ENCODE measurements around the gene TBC1D10A. TPM values are rescaled to one million over a fixed set of nuclear protein-coding genes. Genes with fewer than 3 reads are reported as not detected.

TBC1D10A gene
- polyA plus RNA-seq, 3 donors from 2014 or later: 46.2 to 59.9 (median 49.2) TPM

DNA sequence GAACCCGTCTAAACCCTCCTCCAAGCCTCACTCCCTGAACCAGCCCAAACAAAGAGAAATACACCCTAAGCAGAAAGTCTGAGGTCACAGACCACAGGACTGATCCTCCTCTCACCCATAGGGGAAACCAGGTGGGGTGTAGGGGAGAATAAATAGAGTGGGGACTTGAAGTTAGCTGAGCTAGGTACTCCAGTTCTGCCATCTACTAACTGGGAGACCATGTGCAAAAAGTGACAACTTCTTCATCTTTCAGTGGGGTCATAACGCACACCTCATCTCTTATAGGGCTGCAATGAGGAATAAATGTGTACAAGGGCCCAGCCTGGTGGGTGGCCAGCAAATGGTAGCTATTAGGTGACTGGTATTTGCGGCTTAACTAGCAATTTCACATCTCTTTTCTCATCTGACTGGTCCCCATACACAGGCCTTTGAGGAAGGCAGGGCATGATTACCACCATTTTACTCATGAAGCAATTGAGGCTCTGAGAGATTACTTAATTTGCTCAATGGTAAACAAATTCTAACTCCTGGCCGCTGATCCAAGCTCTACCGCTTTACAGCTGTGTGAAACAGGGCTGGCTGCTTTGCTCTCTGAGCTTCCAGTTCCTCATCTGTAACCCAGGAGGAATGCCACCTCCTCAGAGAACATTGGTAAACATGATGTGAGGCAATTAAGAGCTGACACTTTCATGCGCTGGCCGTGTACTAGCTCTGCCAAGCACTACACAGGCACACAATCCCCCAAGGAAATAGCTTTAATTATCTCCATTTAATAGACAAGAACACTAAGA lies 16.6 kb downstream of the TBC1D10A start:
- H3K9me3 Mint-ChIP-seq: no peaks in the 10 kb centered on the region
- peaks cover 96% of the 10 kb centered on the region in 2 donors for H3K4me1 Mint-ChIP-seq
- H3K36me3 Mint-ChIP-seq: peaks cover 0 to 4% (median 0%) of the 10 kb centered on the region in 3 donors
- peaks cover 0 to 2% (median 0%) of the 10 kb centered on the region in 3 donors for H3K27me3 Mint-ChIP-seq (ENCODE audit: low read depth in 3 of 3)
- DNase-seq: no peak
- H3K27ac Mint-ChIP-seq: peak overlapping the region; percentile 27 to 97 (median 86)
- H3K4me3 Mint-ChIP-seq: peak overlapping the region; percentile 18 to 60 (median 53)

DNA sequence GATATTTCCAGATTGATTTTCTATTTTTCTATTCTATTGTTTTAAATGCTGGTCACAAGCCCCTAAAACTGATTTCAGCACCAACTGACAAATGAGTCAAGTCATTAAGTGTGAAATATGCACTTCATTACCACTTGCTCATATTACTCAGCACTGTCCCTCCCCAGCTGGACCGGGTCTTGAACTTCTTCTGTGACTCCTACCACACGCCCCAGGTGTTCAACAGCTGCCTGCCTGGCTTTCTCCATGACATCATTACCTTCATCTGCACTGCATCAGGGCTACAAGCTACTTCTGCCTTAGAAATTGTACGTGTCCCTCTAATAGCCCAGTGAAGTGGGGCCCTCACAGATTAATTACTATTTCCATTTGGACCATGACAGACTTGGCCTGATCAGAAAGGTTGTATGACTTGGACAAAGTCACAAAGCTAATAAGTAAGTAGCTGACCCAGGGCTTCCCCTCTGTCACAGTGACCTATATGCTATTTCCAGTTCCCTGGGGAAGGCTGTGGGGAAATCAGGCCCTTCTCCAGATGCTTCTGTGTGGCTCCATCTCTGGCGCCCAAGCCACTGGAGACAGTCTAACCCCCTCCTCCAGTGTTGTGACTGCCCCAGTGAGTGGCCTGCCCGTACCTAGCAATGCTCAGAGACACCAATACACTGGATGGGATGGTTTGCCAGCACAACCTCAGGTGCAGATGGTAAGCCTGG lies 18.1 kb downstream of the TBC1D10A start:
- no peaks in the 10 kb centered on the region for H3K9me3 Mint-ChIP-seq
- H3K27ac Mint-ChIP-seq: peak overlapping the region; percentile 73 to 97 (median 92)
- peak overlapping the region; percentile 47 to 79 (median 74) for H3K4me3 Mint-ChIP-seq
- H3K36me3 Mint-ChIP-seq: peaks cover 0 to 4% (median 0%) of the 10 kb centered on the region in 3 donors
- DNase-seq: no peak
- H3K4me1 Mint-ChIP-seq: peaks cover 96 to 98% of the 10 kb centered on the region in 2 donors
- H3K27me3 Mint-ChIP-seq (ENCODE audit: low read depth in 3 of 3): no peaks in the 10 kb centered on the region

DNA sequence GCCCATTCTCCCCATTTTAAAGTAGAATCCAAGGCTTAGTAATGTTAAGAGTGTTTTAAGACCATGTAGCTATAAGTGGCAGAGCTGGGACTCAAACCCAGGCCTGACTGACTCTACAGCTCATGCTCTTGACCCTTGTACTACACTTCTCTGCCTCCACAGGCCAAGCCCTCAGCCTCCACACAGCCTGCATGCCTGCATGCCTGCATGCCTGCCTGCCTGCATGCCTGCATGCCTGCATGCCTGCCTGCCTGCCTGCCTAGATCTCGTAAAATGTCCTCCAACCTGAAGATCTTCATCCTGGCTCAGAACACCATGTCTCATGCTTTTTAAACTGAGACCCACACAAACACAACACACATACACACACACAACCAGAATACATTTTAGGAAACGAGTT lies 18.6 kb downstream of the TBC1D10A start:
- DNase-seq: no peak
- Mint-ChIP-seq H3K9me3 (no peaks in the 10 kb centered on the region), H3K27ac (peak overlapping the region; percentile 73 to 97 (median 92)), H3K4me3 (peak overlapping the region; percentile 47 to 79 (median 74)), H3K36me3 (peaks cover 0 to 4% (median 3%) of the 10 kb centered on the region in 3 donors), H3K27me3 (ENCODE audit: low read depth in 3 of 3) (no peaks in the 10 kb centered on the region), H3K4me1 (peaks cover 97 to 100% of the 10 kb centered on the region in 2 donors)

DNA sequence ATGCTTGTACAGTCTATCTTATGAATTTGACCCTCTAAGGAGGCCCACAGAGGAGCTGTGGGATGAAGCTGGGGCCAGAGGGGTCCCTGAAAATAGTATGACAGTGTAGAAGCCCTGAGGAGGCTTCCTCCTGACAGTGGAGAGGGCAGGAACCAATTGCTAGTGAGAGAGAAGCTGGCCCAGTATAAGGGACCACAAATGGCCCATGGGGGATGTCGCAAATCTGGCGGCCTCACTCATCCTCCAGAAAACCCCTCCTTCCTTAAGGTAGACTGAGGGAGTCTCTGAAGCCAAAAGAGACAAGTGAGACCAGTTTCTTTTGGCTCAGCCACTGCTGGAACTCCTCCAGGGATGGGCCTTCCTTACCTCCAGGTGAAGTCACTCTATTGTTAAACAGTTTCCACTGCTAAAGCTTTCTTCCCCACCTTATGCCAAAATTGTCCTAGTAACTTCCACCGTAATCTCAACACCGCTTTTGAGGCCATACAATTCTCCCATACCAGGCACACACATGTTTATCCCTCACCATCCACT lies 19.6 kb downstream of the TBC1D10A start:
- Mint-ChIP-seq H3K4me1 (peaks cover 97 to 100% of the 10 kb centered on the region in 2 donors), H3K4me3 (peak overlapping the region; percentile 68 to 81 (median 79)), H3K9me3 (no peaks in the 10 kb centered on the region), H3K27ac (peak overlapping the region; percentile 78 to 97 (median 88)), H3K36me3 (peaks cover 0 to 3% (median 0%) of the 10 kb centered on the region in 3 donors), H3K27me3 (ENCODE audit: low read depth in 3 of 3) (no peaks in the 10 kb centered on the region)
- DNase-seq: peak in 1 of 3 donors; percentile 40

DNA sequence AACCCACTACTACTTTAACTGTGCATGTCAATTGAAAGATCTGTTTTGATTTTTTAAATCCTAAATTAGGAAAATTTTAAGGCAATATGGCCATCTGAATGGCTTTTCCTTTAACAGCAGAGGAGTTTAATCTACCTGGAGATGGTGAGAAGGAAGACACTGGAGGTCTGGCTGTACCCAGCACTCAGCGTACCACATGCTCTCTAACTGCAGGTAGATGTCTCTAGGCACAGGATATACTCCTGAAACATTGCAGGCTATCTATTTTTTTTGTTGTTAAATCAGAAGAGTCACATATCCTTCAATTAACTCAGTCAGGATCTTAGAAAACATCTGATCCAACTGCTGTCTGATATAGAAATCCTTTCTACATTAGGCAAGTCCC lies 20.1 kb downstream of the TBC1D10A start:
- Mint-ChIP-seq H3K4me3 (peak overlapping the region; percentile 68 to 81 (median 79)), H3K9me3 (no peaks in the 10 kb centered on the region), H3K36me3 (peaks cover 0 to 3% (median 0%) of the 10 kb centered on the region in 3 donors), H3K27me3 (ENCODE audit: low read depth in 3 of 3) (no peaks in the 10 kb centered on the region), H3K27ac (peak overlapping the region; percentile 78 to 97 (median 88)), H3K4me1 (peaks cover 97 to 100% of the 10 kb centered on the region in 2 donors)
- DNase-seq: no peak

DNA sequence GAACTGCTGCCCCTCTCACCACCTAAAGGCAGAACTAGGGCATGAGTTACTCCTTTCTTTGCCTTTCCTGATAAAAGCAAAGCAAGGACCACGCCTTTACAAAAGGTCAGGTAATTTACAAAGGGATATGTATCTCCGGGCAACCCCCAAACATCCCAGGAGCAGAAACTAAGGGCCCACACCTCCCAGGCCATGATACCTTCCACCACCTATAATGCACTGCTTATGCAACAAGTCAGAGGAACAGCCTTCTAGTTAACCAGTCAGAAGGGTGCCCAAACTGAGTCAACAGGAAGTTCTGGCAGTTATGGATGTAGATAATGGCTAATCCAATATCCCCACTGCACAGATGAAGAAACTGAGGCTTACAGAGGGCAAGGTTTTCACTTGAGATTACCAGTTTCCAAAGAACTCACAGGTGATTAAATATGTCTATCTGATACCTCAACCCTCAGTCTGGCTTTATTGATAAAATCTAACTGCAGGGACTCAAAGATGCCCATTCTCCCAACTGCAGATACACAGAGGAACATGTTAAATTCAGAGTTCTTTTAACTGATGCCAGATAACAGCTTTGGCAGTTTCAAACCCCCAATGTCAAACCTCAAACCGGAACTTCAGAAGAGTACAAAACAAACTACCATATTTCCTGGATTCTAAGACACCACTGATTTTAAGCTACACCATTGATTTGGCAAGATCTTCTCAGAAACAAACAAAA lies 20.7 kb downstream of the TBC1D10A start:
- H3K27me3 Mint-ChIP-seq (ENCODE audit: low read depth in 3 of 3): no peaks in the 10 kb centered on the region
- no peaks in the 10 kb centered on the region for H3K9me3 Mint-ChIP-seq
- peaks cover 0 to 7% (median 0%) of the 10 kb centered on the region in 3 donors for H3K36me3 Mint-ChIP-seq
- H3K4me1 Mint-ChIP-seq: peaks cover 97 to 100% of the 10 kb centered on the region in 2 donors
- peak; percentile 49 to 62 (median 54) for DNase-seq
- peak overlapping the region; percentile 78 to 97 (median 88) for H3K27ac Mint-ChIP-seq
- peak overlapping the region; percentile 68 to 81 (median 79) for H3K4me3 Mint-ChIP-seq

DNA sequence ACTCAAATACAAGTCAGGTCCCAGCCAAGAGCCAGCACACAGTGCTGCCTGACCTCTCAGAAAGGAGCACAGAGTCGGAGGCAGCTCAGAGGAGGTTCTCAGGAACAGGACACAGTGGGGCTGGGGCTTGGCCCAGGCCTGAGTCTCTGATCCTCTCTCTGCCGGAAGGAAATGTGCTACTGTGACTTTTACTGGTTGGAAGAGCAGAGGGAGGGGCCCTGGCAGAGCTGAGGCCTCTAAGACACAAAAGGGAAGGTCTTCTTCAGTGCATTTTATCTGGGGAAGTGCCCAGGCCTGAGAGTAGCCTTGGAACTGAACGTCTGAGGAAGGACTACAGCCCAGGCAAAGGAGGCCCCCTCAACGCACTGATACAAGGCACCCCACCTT lies 21.2 kb downstream of the TBC1D10A start:
- Mint-ChIP-seq H3K4me1 (peaks cover 96 to 97% of the 10 kb centered on the region in 2 donors), H3K27ac (peak overlapping the region; percentile 78 to 97 (median 88)), H3K9me3 (no peaks in the 10 kb centered on the region), H3K4me3 (peak overlapping the region; percentile 68 to 81 (median 79)), H3K36me3 (peaks cover 0 to 8% (median 0%) of the 10 kb centered on the region in 3 donors), H3K27me3 (ENCODE audit: low read depth in 3 of 3) (no peaks in the 10 kb centered on the region)
- peak; percentile 44 to 52 (median 50) for DNase-seq

DNA sequence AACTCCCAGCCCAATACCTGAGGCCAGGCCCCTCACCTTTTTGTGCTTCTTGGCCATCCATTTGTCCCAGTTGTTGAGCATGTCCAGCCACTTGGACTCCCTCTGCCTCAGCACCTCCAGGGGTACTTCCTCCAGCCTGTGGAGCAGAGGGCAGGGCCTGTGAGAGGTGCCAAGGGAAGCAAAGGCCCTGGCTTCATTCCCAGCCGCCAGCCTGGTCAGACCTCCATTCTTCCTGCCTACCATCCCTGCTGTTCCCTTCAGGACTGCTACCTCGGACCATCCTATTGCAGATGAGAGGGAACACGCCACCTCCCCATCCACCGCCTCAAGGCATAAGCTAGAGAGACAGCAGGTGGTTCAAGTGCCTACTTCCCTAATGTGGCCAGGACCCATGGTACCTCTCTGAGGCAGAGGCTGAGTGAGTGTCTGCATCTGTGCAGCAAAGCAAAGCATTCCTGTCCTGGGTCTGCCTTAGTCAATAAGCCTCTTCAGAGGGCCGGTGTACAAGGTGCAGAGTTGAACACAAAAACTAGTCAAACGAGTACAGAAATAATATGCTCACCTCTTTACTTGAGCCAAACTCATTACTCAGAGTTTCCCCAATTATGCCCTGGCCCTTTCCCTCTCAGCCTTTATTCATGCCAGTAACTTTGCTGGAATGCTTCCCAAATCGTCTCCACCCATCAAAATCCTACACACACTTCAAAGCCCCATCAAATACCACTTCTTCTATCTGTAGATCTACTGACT lies 22.1 kb downstream of the TBC1D10A start:
- no peak for DNase-seq
- H3K4me3 Mint-ChIP-seq: peak overlapping the region; percentile 45 to 81 (median 79)

DNA sequence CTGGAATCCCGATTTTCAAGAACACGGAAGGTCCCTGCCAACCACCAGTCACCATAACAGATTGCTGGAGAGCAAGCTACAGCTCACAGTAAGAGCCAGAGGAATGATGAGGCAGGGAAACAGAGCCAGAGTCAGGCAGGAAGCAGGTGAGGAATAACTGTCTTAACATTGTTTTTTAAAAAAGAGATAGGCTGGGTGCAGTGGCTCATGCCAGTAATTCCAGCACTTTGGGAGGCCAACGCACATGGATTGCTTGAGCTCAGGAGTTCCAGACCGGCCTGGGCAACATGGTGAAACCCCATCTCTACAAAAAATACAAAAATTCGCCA lies 24.0 kb downstream of the TBC1D10A start:
- DNase-seq: no peak
- Mint-ChIP-seq H3K4me3 (peak overlapping the region; percentile 45 to 57 (median 55)), H3K27ac (peak overlapping the region; percentile 78 to 97 (median 88)), H3K9me3 (no peaks in the 10 kb centered on the region), H3K36me3 (peaks cover 0 to 12% (median 8%) of the 10 kb centered on the region in 3 donors), H3K4me1 (peaks cover 70 to 72% of the 10 kb centered on the region in 2 donors), H3K27me3 (ENCODE audit: low read depth in 3 of 3) (peaks cover 0 to 3% (median 0%) of the 10 kb centered on the region in 3 donors)

More for the DNA sequence above, 22.1 kb downstream of the TBC1D10A start:
- H3K9me3 Mint-ChIP-seq: no peaks in the 10 kb centered on the region
- peak overlapping the region; percentile 78 to 97 (median 88) for H3K27ac Mint-ChIP-seq
- H3K4me1 Mint-ChIP-seq: peaks cover 87 to 89% of the 10 kb centered on the region in 2 donors
- H3K27me3 Mint-ChIP-seq (ENCODE audit: low read depth in 3 of 3): no peaks in the 10 kb centered on the region
- H3K36me3 Mint-ChIP-seq: peaks cover 0 to 8% (median 0%) of the 10 kb centered on the region in 3 donors

DNA sequence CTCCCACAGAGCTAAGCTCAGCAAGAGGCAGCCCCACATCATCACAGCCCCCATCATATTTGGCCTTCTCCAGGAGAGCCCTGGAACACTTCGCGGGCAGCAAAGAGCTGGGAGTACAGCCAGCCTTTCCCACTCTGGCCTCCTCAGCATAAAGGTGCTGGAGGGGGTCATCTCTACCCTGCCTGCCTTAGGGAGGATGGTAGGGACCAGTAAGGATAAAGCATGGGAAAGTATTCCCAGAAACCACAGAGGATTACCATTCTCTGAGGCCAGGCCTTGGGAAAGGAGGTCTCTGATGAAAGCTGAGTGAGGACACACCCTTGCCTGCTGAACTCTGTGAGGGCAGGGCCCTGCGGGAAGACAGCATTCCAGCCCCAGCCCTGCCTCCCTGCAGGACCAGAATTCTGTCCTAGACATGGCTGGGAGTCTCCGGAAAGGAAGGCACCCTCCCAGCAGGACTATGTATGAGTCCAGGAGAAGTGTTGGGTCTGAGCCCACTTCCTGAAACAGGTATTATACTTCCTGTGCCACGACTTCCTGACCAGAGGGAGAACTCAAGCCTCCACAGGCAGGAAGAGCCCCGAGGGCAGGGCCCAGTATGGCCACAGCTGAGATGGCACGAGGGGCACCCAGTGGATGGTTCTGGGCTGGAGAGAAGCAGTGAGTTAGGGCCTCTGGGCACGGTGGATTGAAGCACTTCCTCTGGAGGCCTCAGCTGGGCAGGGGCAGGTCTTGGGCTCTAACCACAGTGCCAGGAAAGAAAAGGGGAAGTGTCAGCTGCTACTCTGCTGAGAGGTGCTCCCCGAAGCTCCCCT lies 24.5 kb downstream of the TBC1D10A start:
- peaks cover 0 to 12% (median 11%) of the 10 kb centered on the region in 3 donors for H3K36me3 Mint-ChIP-seq
- H3K27ac Mint-ChIP-seq: peak overlapping the region; percentile 78 to 97 (median 88)
- peak overlapping the region; percentile 45 to 57 (median 55) for H3K4me3 Mint-ChIP-seq
- H3K4me1 Mint-ChIP-seq: peaks cover 64 to 67% of the 10 kb centered on the region in 2 donors
- no peak for DNase-seq
- H3K27me3 Mint-ChIP-seq (ENCODE audit: low read depth in 3 of 3): peaks cover 0 to 3% (median 0%) of the 10 kb centered on the region in 3 donors
- H3K9me3 Mint-ChIP-seq: no peaks in the 10 kb centered on the region

DNA sequence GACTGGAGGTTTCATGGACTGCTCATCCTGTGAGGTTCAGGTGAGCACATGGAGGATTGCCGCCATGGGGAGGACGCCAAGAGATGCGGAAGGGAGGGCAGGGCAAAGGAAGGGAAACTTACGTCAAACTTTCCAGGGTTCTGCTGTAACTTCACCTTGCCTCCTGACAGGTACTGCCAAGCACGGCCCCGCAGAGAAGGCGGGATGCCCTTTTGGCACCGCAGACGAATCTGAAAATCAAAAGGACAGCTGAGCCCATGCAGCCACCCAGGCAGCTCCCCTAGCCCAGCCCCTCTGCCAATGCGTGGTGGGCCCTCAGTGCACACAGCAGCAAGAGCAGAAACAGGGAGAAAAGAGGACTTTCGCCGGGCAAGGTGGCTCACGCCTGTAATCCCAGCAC lies 27.4 kb downstream of the TBC1D10A start:
- Mint-ChIP-seq H3K4me3 (no peak overlapping the region), H3K27me3 (ENCODE audit: low read depth in 3 of 3) (peaks cover 0 to 3% (median 0%) of the 10 kb centered on the region in 3 donors), H3K4me1 (peaks cover 35 to 38% of the 10 kb centered on the region in 2 donors), H3K27ac (no peak overlapping the region), H3K9me3 (no peaks in the 10 kb centered on the region), H3K36me3 (peaks cover 2 to 18% (median 18%) of the 10 kb centered on the region in 3 donors)
- DNase-seq: no peak

Measured in immature natural killer cell (primary cell).